Measurements from ENCODE around the gene CD9.

Gene CD9

GRCh38 chr12:6202304-6202703 is 2.1 kb downstream of the CD9 start:
- DNase-seq, result no peak
- Histone ChIP-seq H3K9me3 (no peaks in the 10 kb centered on the region), H3K4me1 (peaks cover 0 to 74% (median 64%) of the 10 kb centered on the region in 4 donors), H3K4me3 (peak overlapping the region; percentile 94 to 98), H3K27ac (peak overlapping the region; percentile 93 to 98), H3K27me3 (no peaks in the 10 kb centered on the region), H3K36me3 (no peaks in the 10 kb centered on the region)
- intact Hi-C loops (cut with DNase I; ENCODE audit: low total_unique reads), result no loop called here
- TF ChIP-seq CTCF (IDR thresholded peaks at IDR 0.05), result no peak

GRCh38 chr12:6202846-6203245 is 2.6 kb downstream of the CD9 start:
- H3K27me3 ChIP-seq, result no peaks in the 10 kb centered on the region
- H3K36me3 ChIP-seq, result no peaks in the 10 kb centered on the region
- H3K27ac ChIP-seq, result peak overlapping the region; percentile 93 to 98
- no peaks in the 10 kb centered on the region for H3K9me3 ChIP-seq
- H3K4me1 ChIP-seq, result peaks cover 0 to 80% (median 69%) of the 10 kb centered on the region in 4 donors
- DNase-seq, result no peak
- no peak for TF ChIP-seq CTCF (IDR thresholded peaks at IDR 0.05)
- H3K4me3 ChIP-seq, result peak overlapping the region; percentile 94 to 98
- intact Hi-C loops (cut with DNase I; ENCODE audit: low total_unique reads), result no loop called here

- no peak for DNase-seq
- Histone ChIP-seq H3K4me1 (peaks cover 0 to 82% (median 72%) of the 10 kb centered on the region in 4 donors), H3K36me3 (peaks cover 0 to under 1% (median 0%) of the 10 kb centered on the region in 3 donors), H3K27me3 (no peaks in the 10 kb centered on the region), H3K4me3 (peak overlapping the region in 1 of 2 donors; percentile 94), H3K27ac (peak overlapping the region; percentile 93 to 98), H3K9me3 (no peaks in the 10 kb centered on the region)
- intact Hi-C loops (cut with DNase I; ENCODE audit: low total_unique reads), result no loop called here
- TF ChIP-seq CTCF (IDR thresholded peaks at IDR 0.05), result no peak
Observed at GRCh38 chr12:6203601-6204000, 3.4 kb downstream of the CD9 start.

GRCh38 chr12:6204533-6205143 is 4.4 kb downstream of the CD9 start:
- intact Hi-C loops (cut with DNase I; ENCODE audit: low total_unique reads), result no loop called here
- Histone ChIP-seq H3K9me3 (no peaks in the 10 kb centered on the region), H3K4me1 (peaks cover 0 to 84% (median 68%) of the 10 kb centered on the region in 4 donors), H3K4me3 (peak overlapping the region; percentile 5 to 10), H3K36me3 (peaks cover 0 to 7% (median 7%) of the 10 kb centered on the region in 3 donors), H3K27ac (peak overlapping the region; percentile 93 to 98), H3K27me3 (no peaks in the 10 kb centered on the region)
- DNase-seq, result no peak
- no peak for TF ChIP-seq CTCF (IDR thresholded peaks at IDR 0.05)

- Histone ChIP-seq H3K27me3 (no peaks in the 10 kb centered on the region), H3K4me1 (peaks cover 0 to 89% (median 71%) of the 10 kb centered on the region in 4 donors), H3K9me3 (no peaks in the 10 kb centered on the region), H3K27ac (peak overlapping the region; percentile 93 to 98), H3K36me3 (peaks cover 0 to 7% (median 7%) of the 10 kb centered on the region in 3 donors), H3K4me3 (peak overlapping the region; percentile 5 to 10)
- DNase-seq, result peak; percentile 75 to 83
- intact Hi-C loops (cut with DNase I; ENCODE audit: low total_unique reads), result no loop called here
- peak in 1 of 2 experiments; percentile 10 for TF ChIP-seq CTCF (IDR thresholded peaks at IDR 0.05)
Observed at GRCh38 chr12:6205144-6205539, 4.9 kb downstream of the CD9 start.

Measured in tibial artery (tissue), 4 donors.